Occipital lobe (tissue), 3 donors: ENCODE measurements around the gene RBM46. TPM values are rescaled to one million over a fixed set of nuclear protein-coding genes. Genes with fewer than 3 reads are reported as not detected.
"Not testable (repeated sequence)": the region's sequence is repeated elsewhere in the genome, so short reads cannot be mapped to it uniquely, and the experiment has no call there.

ENCODE experiments used
- DNase-seq: peaks from one replicate; lab custom pipeline; 2025; lab: John Stamatoyannopoulos, UW
- small RNA-seq: library from RNA; depleted of rRNA; stranded (forward); fragments of <200 nt; gene quantifications from one replicate; pipeline ENCODE3, GENCODE V24; 2014
- total RNA-seq: library from RNA; depleted of rRNA; stranded (reverse); fragments of >200 nt; gene quantifications from one replicate; pipeline ENCODE4 v1.2.3, GENCODE V29; 2014

Gene RBM46
- total RNA-seq, 1 donor from 2014 or later, result 0.31 TPM

- no peak for DNase-seq
Measured at GRCh38 chr4:154836030-154836429, 55.0 kb downstream of the RBM46 start.

GRCh38 chr4:154836513-154836912 lies 55.4 kb downstream of the RBM46 start:
- DNase-seq, result no peak

GRCh38 chr4:154838155-154838554 lies 57.1 kb downstream of the RBM46 start:
- no peak for DNase-seq

- no peak for DNase-seq
Measured at GRCh38 chr4:154838694-154839093, 57.6 kb downstream of the RBM46 start.

GRCh38 chr4:154854362-154854761 lies 73.3 kb downstream of the RBM46 start:
- DNase-seq, result no peak

GRCh38 chr4:154858166-154858565 lies 77.1 kb downstream of the RBM46 start:
- no peak for DNase-seq

- no peak for DNase-seq
Measured at GRCh38 chr4:154868414-154869194, 87.5 kb downstream of the RBM46 start.

GRCh38 chr4:154869301-154869700 lies 88.2 kb downstream of the RBM46 start:
- no peak for DNase-seq

GRCh38 chr4:154872198-154872597 lies 91.1 kb downstream of the RBM46 start:
- no peak for DNase-seq

GRCh38 chr4:154874049-154874448 lies 93.0 kb downstream of the RBM46 start:
- not testable (repeated sequence) for DNase-seq

- DNase-seq, result no peak
Measured at GRCh38 chr4:154877110-154877760, 96.2 kb downstream of the RBM46 start.

Small RNAs within 50 kb of the gene (small RNA-seq; reads per million reads assigned to genes)
- gene RNU2-44P, result not detected
- 0.12 reads per million for gene RNU2-66P

Other genes starting within 250 kb of the RBM46 start
- gene PLRG1, start 230.9 kb upstream of the RBM46 start, total RNA-seq, result 81.1 TPM
- 2.8 TPM for gene FGB, start 218.3 kb upstream of the RBM46 start, total RNA-seq
- 2.8 TPM for gene FGA, start 190.5 kb upstream of the RBM46 start, total RNA-seq
- 3.1 TPM for gene FGG, start 168.6 kb upstream of the RBM46 start, total RNA-seq
- 0.78 TPM for gene LRAT, start 37.3 kb upstream of the RBM46 start, total RNA-seq